ENCODE measurements around the gene KIF6. TPM values are rescaled to one million over a fixed set of nuclear protein-coding genes. Genes with fewer than 3 reads are reported as not detected.

Gene KIF6
- total RNA-seq, 1 donor from 2014 or later = not detected

GRCh38 chr6:39602601-39603519 is 122.3 kb downstream of the KIF6 start:
- H3K36me3 ChIP-seq (ENCODE audit: control insufficient read depth, insufficient read depth, low read length) = no peaks in the 10 kb centered on the region
- no peak for TF ChIP-seq CTCF (IDR thresholded peaks at IDR 0.05; ENCODE audit: insufficient read depth, low read length, severe bottlenecking)
- H3K27me3 ChIP-seq (ENCODE audit: control insufficient read depth, insufficient read depth, low read length) = no peaks in the 10 kb centered on the region
- no peak overlapping the region for H3K4me3 ChIP-seq (ENCODE audit: low read depth, low read length)
- FAIRE-seq (no peak), DNase-seq (ENCODE audit: low read depth) (no peak)

GRCh38 chr6:39599973-39600372 is 125.2 kb downstream of the KIF6 start:
- DNase-seq (ENCODE audit: low read depth) (no peak), FAIRE-seq (no peak)
- Histone ChIP-seq H3K36me3 (ENCODE audit: control insufficient read depth, insufficient read depth, low read length) (no peaks in the 10 kb centered on the region), H3K27me3 (ENCODE audit: control insufficient read depth, insufficient read depth, low read length) (no peaks in the 10 kb centered on the region), H3K4me3 (ENCODE audit: low read depth, low read length) (no peak overlapping the region)
- TF ChIP-seq CTCF (IDR thresholded peaks at IDR 0.05; ENCODE audit: insufficient read depth, low read length, severe bottlenecking) = no peak

- no peak overlapping the region for H3K4me3 ChIP-seq (ENCODE audit: low read depth, low read length)
- no peaks in the 10 kb centered on the region for H3K36me3 ChIP-seq (ENCODE audit: control insufficient read depth, insufficient read depth, low read length)
- DNase-seq (ENCODE audit: low read depth) = no peak
- FAIRE-seq = no peak
- H3K27me3 ChIP-seq (ENCODE audit: control insufficient read depth, insufficient read depth, low read length) = no peaks in the 10 kb centered on the region
- no peak for TF ChIP-seq CTCF (IDR thresholded peaks at IDR 0.05; ENCODE audit: insufficient read depth, low read length, severe bottlenecking)
Observed at GRCh38 chr6:39599341-39599740, 125.9 kb downstream of the KIF6 start.

- DNase-seq (ENCODE audit: low read depth) (no peak), FAIRE-seq (no peak)
- Histone ChIP-seq H3K27me3 (ENCODE audit: control insufficient read depth, insufficient read depth, low read length) (no peaks in the 10 kb centered on the region), H3K36me3 (ENCODE audit: control insufficient read depth, insufficient read depth, low read length) (no peaks in the 10 kb centered on the region), H3K4me3 (ENCODE audit: low read depth, low read length) (no peak overlapping the region)
- TF ChIP-seq CTCF (IDR thresholded peaks at IDR 0.05; ENCODE audit: insufficient read depth, low read length, severe bottlenecking) = no peak
Observed at GRCh38 chr6:39594285-39594684, 130.9 kb downstream of the KIF6 start.

- FAIRE-seq = no peak
- H3K27me3 ChIP-seq (ENCODE audit: control insufficient read depth, insufficient read depth, low read length) = no peaks in the 10 kb centered on the region
- TF ChIP-seq CTCF (IDR thresholded peaks at IDR 0.05; ENCODE audit: insufficient read depth, low read length, severe bottlenecking) = no peak
- no peak for DNase-seq (ENCODE audit: low read depth)
- H3K4me3 ChIP-seq (ENCODE audit: low read depth, low read length) = no peak overlapping the region
- no peaks in the 10 kb centered on the region for H3K36me3 ChIP-seq (ENCODE audit: control insufficient read depth, insufficient read depth, low read length)
Observed at GRCh38 chr6:39593646-39594045, 131.6 kb downstream of the KIF6 start.

Measured in bronchial epithelial cell (primary cell).